ENCODE measurements around the gene PTPN5. TPM values are rescaled to one million over a fixed set of nuclear protein-coding genes. Genes with fewer than 3 reads are reported as not detected.

PTPN5 gene
- total RNA-seq, 1 experiment from 2014 or later: 1.4 TPM

- Histone ChIP-seq H3K27ac (ENCODE audit: insufficient read length, low read depth, low read length) (no peak overlapping the region), H3K23ac (ENCODE audit: insufficient read length, low read depth, low read length) (no peak overlapping the region), H4K5ac (ENCODE audit: insufficient read length, low read depth, low read length) (no peak overlapping the region), H2BK12ac (ENCODE audit: insufficient read length, low read depth, low read length) (no peak overlapping the region), H3K56ac (ENCODE audit: insufficient read length, low read depth, low read length) (no peak overlapping the region), H4K91ac (ENCODE audit: insufficient read length, low read depth, low read length) (no peak overlapping the region), H4K8ac (replicated peaks; ENCODE audit: insufficient read length, low read depth, low read length) (no peak overlapping the region), H3K18ac (ENCODE audit: insufficient read length, low read depth, low read length) (no peak overlapping the region), H3K14ac (ENCODE audit: insufficient read depth, low read length) (no peak overlapping the region), H2AK5ac (ENCODE audit: insufficient read length, low read length) (no peak overlapping the region), H3K9ac (ENCODE audit: extremely low read depth, insufficient read length, low read length) (no peak overlapping the region), H2BK5ac (ENCODE audit: insufficient read length, low read length) (no peak overlapping the region), H2BK15ac (ENCODE audit: low read depth, low read length) (no peak overlapping the region), H3K4ac (ENCODE audit: low read depth, low read length) (no peak overlapping the region), H3K4me2 (ENCODE audit: insufficient read depth, insufficient read length, low read length) (no peak overlapping the region), H2BK120ac (ENCODE audit: low read depth, low read length, poor library complexity, severe bottlenecking) (no peak overlapping the region), H2AFZ (ENCODE audit: low read length) (no peak overlapping the region), H3K79me2 (ENCODE audit: insufficient read depth, low read length) (no peaks in the 10 kb centered on the region), H3K9me3 (ENCODE audit: control insufficient read depth, low read depth, low read length) (no peaks in the 10 kb centered on the region), H3K27me3 (ENCODE audit: insufficient read depth, low read length) (no peaks in the 10 kb centered on the region), H3K4me1 (ENCODE audit: insufficient read depth, low read length) (no peaks in the 10 kb centered on the region; the same call in 1 of the 2 replicates), H3T11ph (ENCODE audit: low read length) (no peak overlapping the region), H3K23me2 (ENCODE audit: insufficient read length, low read depth, low read length, poor library complexity, severe bottlenecking) (no peaks in the 10 kb centered on the region), H2BK20ac (ENCODE audit: low read depth, low read length, poor library complexity, severe bottlenecking) (no peak overlapping the region), H3K79me1 (ENCODE audit: insufficient read depth, low read depth, low read length, poor library complexity, severe bottlenecking) (no peaks in the 10 kb centered on the region), H4K20me1 (ENCODE audit: control insufficient read depth, insufficient read depth, insufficient read length) (no peaks in the 10 kb centered on the region)
- H3K9me3 Mint-ChIP-seq: no peaks in the 10 kb centered on the region
- TF ChIP-seq CTCF (conservative IDR thresholded peaks at IDR 0.05): peak; percentile 91
- no CpG with 5 or more reads among the region's 11 CpGs for WGBS (ENCODE audit: extremely low coverage, insufficient read length, low lambda C conversion rate)
- H3K27ac Mint-ChIP-seq: no peak overlapping the region
- H3K4me1 Mint-ChIP-seq: peaks cover 6 to 14% of the 10 kb centered on the region in 2 experiments
- H3K27me3 Mint-ChIP-seq (ENCODE audit: low read depth): peaks cover 1% of the 10 kb centered on the region; the same call in 1 of the 2 replicates
- peak; percentile 67 for DNase-seq
- no peak overlapping the region for H3K4me3 Mint-ChIP-seq
- no peaks in the 10 kb centered on the region; a peak in 1 of 7 replicates for H3K36me3 Mint-ChIP-seq (ENCODE audit: insufficient read depth in 1 of 3, low read depth in 3 of 3)
Observed at GRCh38 chr11:18731949-18732821, 59.4 kb downstream of the PTPN5 start.

All from H9 (cell line).